Cerebellar cortex (tissue), 1 donor: ENCODE results near the gene THSD7B.
"Not testable (repeated sequence)": the region's sequence is repeated elsewhere in the genome, so short reads cannot be mapped to it uniquely, and the experiment has no call there.

Source experiments
- DNase-seq: peaks from one replicate; pipeline ENCODE4 v3.0.0-alpha.2; 2015; ENCODE audit warnings: low spot score

The THSD7B gene

GRCh38 chr2:137255990-137256389 lies 490.6 kb downstream of the THSD7B start:
- DNase-seq: no peak

- DNase-seq: no peak
Observed at GRCh38 chr2:137261881-137262585, 496.7 kb downstream of the THSD7B start.

- DNase-seq: no peak
Observed at GRCh38 chr2:137262594-137262993, 497.2 kb downstream of the THSD7B start.

- no peak for DNase-seq
Observed at GRCh38 chr2:137287913-137288639, 522.7 kb downstream of the THSD7B start.

- DNase-seq: no peak
Observed at GRCh38 chr2:137291836-137292570, 526.7 kb downstream of the THSD7B start.

- no peak for DNase-seq
Observed at GRCh38 chr2:137298377-137298776, 533.0 kb downstream of the THSD7B start.

GRCh38 chr2:137300987-137301386 lies 535.6 kb downstream of the THSD7B start:
- no peak for DNase-seq

- no peak for DNase-seq
Observed at GRCh38 chr2:137302957-137303356, 537.6 kb downstream of the THSD7B start.

GRCh38 chr2:137316075-137316474 lies 550.7 kb downstream of the THSD7B start:
- no peak for DNase-seq

GRCh38 chr2:137321566-137321965 lies 556.2 kb downstream of the THSD7B start:
- no peak for DNase-seq

GRCh38 chr2:137331562-137331961 lies 566.2 kb downstream of the THSD7B start:
- not testable (repeated sequence) for DNase-seq

GRCh38 chr2:137333386-137334165 lies 568.2 kb downstream of the THSD7B start:
- no peak for DNase-seq

GRCh38 chr2:137336067-137336466 lies 570.7 kb downstream of the THSD7B start:
- no peak for DNase-seq

GRCh38 chr2:137339051-137339450 lies 573.7 kb downstream of the THSD7B start:
- no peak for DNase-seq

- no peak for DNase-seq
Observed at GRCh38 chr2:137345994-137346393, 580.6 kb downstream of the THSD7B start.

- DNase-seq: no peak
Observed at GRCh38 chr2:137348301-137348700, 583.0 kb downstream of the THSD7B start.

- DNase-seq: no peak
Observed at GRCh38 chr2:137357634-137358033, 592.3 kb downstream of the THSD7B start.

- DNase-seq: no peak
Observed at GRCh38 chr2:137367361-137367760, 602.0 kb downstream of the THSD7B start.

GRCh38 chr2:137369106-137369505 lies 603.8 kb downstream of the THSD7B start:
- DNase-seq: no peak

GRCh38 chr2:137379186-137379585 lies 613.8 kb downstream of the THSD7B start:
- no peak for DNase-seq

- DNase-seq: no peak
Observed at GRCh38 chr2:137380610-137381009, 615.3 kb downstream of the THSD7B start.

- no peak for DNase-seq
Observed at GRCh38 chr2:137381731-137382130, 616.4 kb downstream of the THSD7B start.
